SJCRH30 (cell line): ENCODE measurements around the gene TRMT11. TPM values are rescaled to one million over a fixed set of nuclear protein-coding genes. Genes with fewer than 3 reads are reported as not detected.
"Not testable (repeated sequence)": the region's sequence is repeated elsewhere in the genome, so short reads cannot be mapped to it uniquely, and the experiment has no call there.

Source experiments
- DNase-seq, 2 experiments: peaks; one replicate each; pipeline ENCODE4 v3.0.0-alpha.2; 2015 to 2020
- H3K27ac ChIP-seq: fragments of 250-450 bp; sonication (Bioruptor Pico); 2 replicates; pipeline ENCODE4 v1.5.1; 2020; ENCODE audit warnings: mild to moderate bottlenecking, moderate library complexity
- H3K27me3 ChIP-seq: fragments of 250-450 bp; sonication (Bioruptor Pico); 2 replicates; pipeline ENCODE4 v1.5.1; 2020; ENCODE audit warnings: mild to moderate bottlenecking, moderate library complexity
- H3K36me3 ChIP-seq: fragments of 250-450 bp; sonication (Bioruptor Pico); 2 replicates; pipeline ENCODE4 v1.5.1; 2020; ENCODE audit warnings: mild to moderate bottlenecking, moderate library complexity
- H3K4me1 ChIP-seq: fragments of 250-450 bp; sonication (Bioruptor Pico); 2 replicates; pipeline ENCODE4 v1.5.1; 2020; ENCODE audit warnings: mild to moderate bottlenecking, moderate library complexity
- H3K4me3 ChIP-seq: fragments of 250-450 bp; sonication (Bioruptor Pico); 2 replicates; pipeline ENCODE4 v1.5.1; 2020; ENCODE audit warnings: mild to moderate bottlenecking, moderate library complexity
- H3K9me3 ChIP-seq: fragments of 250-450 bp; sonication (Bioruptor Pico); replicated peaks from 2 replicates; pipeline ENCODE4 v1.5.1; 2020; ENCODE audit warnings: mild to moderate bottlenecking, moderate library complexity
- total RNA-seq: library from RNA; depleted of rRNA; stranded (reverse); fragments of >200 nt; shearing (Covaris generic); gene quantifications from 2 replicates; pipeline ENCODE4 v1.2.3, GENCODE V29; 2014

Gene TRMT11
- total RNA-seq, 1 experiment from 2014 or later, result 30.2 TPM

DNA sequence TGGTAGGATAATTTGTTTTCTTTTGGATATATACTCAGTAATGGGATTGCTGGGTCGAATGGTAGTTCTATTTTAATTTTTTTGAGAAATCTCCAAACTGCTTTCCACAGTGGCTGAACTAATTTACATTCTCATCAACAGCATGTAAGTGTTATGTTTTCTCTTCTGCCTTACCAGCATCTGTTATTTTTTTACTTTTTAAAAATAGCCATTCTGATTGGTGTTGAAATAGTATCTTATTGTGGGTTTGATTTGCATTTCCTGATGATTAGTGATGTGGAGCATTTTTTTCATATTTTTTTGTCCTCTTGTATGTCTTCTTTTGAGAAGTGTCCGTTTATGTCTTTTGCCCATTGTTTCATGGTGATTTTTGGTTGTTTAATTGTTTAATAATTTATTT is 17.8 kb upstream of the TRMT11 start:
- DNase-seq, result no peak
- H3K4me3 ChIP-seq, result no peak overlapping the region
- no peak overlapping the region for H3K27ac ChIP-seq
- H3K9me3 ChIP-seq, result no peaks in the 10 kb centered on the region
- no peaks in the 10 kb centered on the region for H3K36me3 ChIP-seq
- no peaks in the 10 kb centered on the region for H3K4me1 ChIP-seq
- no peaks in the 10 kb centered on the region for H3K27me3 ChIP-seq

DNA sequence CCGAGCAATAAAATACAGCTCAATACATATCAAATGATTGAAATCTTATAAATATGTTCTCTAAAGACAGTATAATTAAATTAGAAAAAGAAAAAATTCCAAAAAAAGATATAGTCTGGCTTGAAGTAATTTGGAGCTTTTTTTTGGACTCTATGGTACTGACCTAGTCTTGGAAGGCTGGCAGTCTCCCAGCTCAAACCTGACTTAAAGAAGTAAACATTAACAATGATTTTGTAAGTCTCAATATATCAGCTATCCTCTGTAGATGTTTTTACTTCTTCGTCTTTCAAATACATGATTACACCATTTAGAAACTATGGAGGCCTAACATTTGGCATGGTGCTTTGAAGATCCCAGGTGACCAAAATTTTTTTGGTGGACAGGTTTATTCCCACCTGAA is 15.6 kb upstream of the TRMT11 start:
- Histone ChIP-seq H3K4me3 (no peak overlapping the region), H3K9me3 (no peaks in the 10 kb centered on the region), H3K4me1 (no peaks in the 10 kb centered on the region), H3K27me3 (no peaks in the 10 kb centered on the region), H3K27ac (no peak overlapping the region), H3K36me3 (no peaks in the 10 kb centered on the region)
- no peak for DNase-seq

GRCh38 chr6:125972478-125972877 is 13.9 kb upstream of the TRMT11 start:
- DNase-seq, H3K4me3 ChIP-seq, H3K9me3 ChIP-seq, H3K27ac ChIP-seq, H3K36me3 ChIP-seq, H3K27me3 ChIP-seq, H3K4me1 ChIP-seq: not testable (repeated sequence)

- H3K36me3 ChIP-seq, result no peaks in the 10 kb centered on the region
- H3K9me3 ChIP-seq, result no peaks in the 10 kb centered on the region
- no peak overlapping the region for H3K4me3 ChIP-seq
- no peak overlapping the region for H3K27ac ChIP-seq
- no peaks in the 10 kb centered on the region for H3K4me1 ChIP-seq
- peak in 1 of 2 experiments; percentile 67 for DNase-seq
- H3K27me3 ChIP-seq, result no peaks in the 10 kb centered on the region
These were observed 12.0 kb upstream of the TRMT11 start for GRCh38 chr6:125974214-125974866.

GRCh38 chr6:125979101-125979500 is 7.2 kb upstream of the TRMT11 start:
- H3K27me3 ChIP-seq, result no peaks in the 10 kb centered on the region
- H3K9me3 ChIP-seq, result no peaks in the 10 kb centered on the region
- H3K4me3 ChIP-seq, result no peak overlapping the region
- H3K36me3 ChIP-seq, result no peaks in the 10 kb centered on the region
- H3K4me1 ChIP-seq, result peaks cover 13% of the 10 kb centered on the region
- no peak for DNase-seq
- H3K27ac ChIP-seq, result no peak overlapping the region

GRCh38 chr6:125981571-125982185 is 4.7 kb upstream of the TRMT11 start:
- peaks cover 14% of the 10 kb centered on the region for H3K4me1 ChIP-seq
- no peak for DNase-seq
- no peak overlapping the region for H3K27ac ChIP-seq
- no peaks in the 10 kb centered on the region for H3K9me3 ChIP-seq
- no peaks in the 10 kb centered on the region for H3K36me3 ChIP-seq
- no peaks in the 10 kb centered on the region for H3K27me3 ChIP-seq
- no peak overlapping the region for H3K4me3 ChIP-seq

DNA sequence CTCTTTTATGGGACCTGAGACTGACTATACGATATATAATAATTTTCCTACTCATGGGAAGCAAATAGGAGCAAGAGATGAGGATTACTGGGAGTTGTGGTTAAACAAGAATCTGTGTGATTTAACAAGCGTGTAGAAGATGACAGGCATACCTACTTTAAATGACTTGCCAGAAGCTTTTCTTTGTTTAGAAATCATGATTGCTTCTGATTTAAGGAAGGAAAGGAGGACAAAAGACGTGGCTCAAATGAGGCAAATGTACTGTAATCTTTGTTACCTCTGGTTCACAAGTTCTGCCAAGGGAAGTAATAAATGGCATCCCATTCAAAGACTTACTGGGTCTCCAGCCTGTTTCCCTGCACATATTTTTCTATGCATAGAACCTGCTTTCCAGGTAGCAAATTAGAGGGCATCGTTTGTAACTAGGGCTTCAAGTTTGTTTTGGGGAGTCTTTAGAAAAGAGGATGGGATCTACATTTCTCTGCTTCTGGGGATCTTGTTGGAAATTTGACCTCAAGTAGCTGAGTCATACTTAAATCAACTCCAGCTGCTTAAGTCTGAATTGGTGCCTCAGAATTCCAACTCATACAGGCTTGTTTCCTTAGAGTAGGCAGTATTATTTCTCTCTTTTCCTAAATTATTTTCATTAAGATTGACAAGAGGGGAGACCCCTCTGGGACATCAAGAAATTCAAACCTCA is 2.9 kb upstream of the TRMT11 start:
- no peaks in the 10 kb centered on the region for H3K27me3 ChIP-seq
- H3K4me1 ChIP-seq, result peaks cover 14% of the 10 kb centered on the region
- H3K36me3 ChIP-seq, result no peaks in the 10 kb centered on the region
- H3K27ac ChIP-seq, result peak overlapping the region; percentile 51
- DNase-seq, result peak in 1 of 2 experiments; percentile 26
- no peak overlapping the region for H3K4me3 ChIP-seq
- no peaks in the 10 kb centered on the region for H3K9me3 ChIP-seq

GRCh38 chr6:125984311-125984710 is 2.0 kb upstream of the TRMT11 start:
- no peak overlapping the region for H3K4me3 ChIP-seq
- peaks cover 14% of the 10 kb centered on the region for H3K4me1 ChIP-seq
- DNase-seq, result peak in 1 of 2 experiments; percentile 27
- H3K27ac ChIP-seq, result peak overlapping the region; percentile 51; the same call in 1 of the 2 replicates
- no peaks in the 10 kb centered on the region for H3K9me3 ChIP-seq
- H3K36me3 ChIP-seq, result no peaks in the 10 kb centered on the region
- H3K27me3 ChIP-seq, result no peaks in the 10 kb centered on the region

GRCh38 chr6:125985522-125985921 is 818 bp upstream of the TRMT11 start:
- no peak for DNase-seq
- Histone ChIP-seq H3K27ac (no peak overlapping the region), H3K4me1 (peaks cover 14% of the 10 kb centered on the region), H3K9me3 (no peaks in the 10 kb centered on the region), H3K27me3 (no peaks in the 10 kb centered on the region), H3K4me3 (peak overlapping the region; percentile 82), H3K36me3 (no peaks in the 10 kb centered on the region)

DNA sequence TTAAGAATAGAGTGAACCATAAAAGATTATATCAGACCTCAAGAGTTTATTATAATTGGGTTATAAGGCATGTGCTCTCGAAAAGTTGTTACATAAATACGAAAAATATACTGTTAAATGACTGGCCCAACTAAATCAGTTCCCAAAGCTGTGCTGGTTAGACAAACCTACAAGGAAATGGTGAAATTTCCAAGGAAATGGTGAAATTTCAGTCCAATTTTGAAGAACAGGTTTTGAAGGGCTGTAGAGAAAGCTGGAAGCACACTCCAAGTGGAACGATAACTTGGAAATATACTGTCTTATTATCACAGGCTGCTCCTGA is 400 bp upstream of the TRMT11 start:
- peaks cover 14% of the 10 kb centered on the region for H3K4me1 ChIP-seq
- no peaks in the 10 kb centered on the region for H3K36me3 ChIP-seq
- H3K27ac ChIP-seq, result peak overlapping the region; percentile 51
- H3K4me3 ChIP-seq, result peak overlapping the region; percentile 82
- DNase-seq, result no peak
- H3K9me3 ChIP-seq, result no peaks in the 10 kb centered on the region
- no peaks in the 10 kb centered on the region for H3K27me3 ChIP-seq

- DNase-seq, result no peak
- Histone ChIP-seq H3K4me1 (peaks cover 14% of the 10 kb centered on the region), H3K4me3 (peak overlapping the region; percentile 82), H3K9me3 (no peaks in the 10 kb centered on the region), H3K36me3 (no peaks in the 10 kb centered on the region), H3K27ac (peak overlapping the region; percentile 51), H3K27me3 (no peaks in the 10 kb centered on the region)
These were observed 782 bp downstream of the TRMT11 start for GRCh38 chr6:125987026-125987617.

- DNase-seq, result no peak
- Histone ChIP-seq H3K9me3 (no peaks in the 10 kb centered on the region), H3K36me3 (no peaks in the 10 kb centered on the region), H3K27me3 (no peaks in the 10 kb centered on the region), H3K4me3 (no peak overlapping the region), H3K4me1 (peaks cover 9% of the 10 kb centered on the region), H3K27ac (no peak overlapping the region)
These were observed 1.9 kb downstream of the TRMT11 start for GRCh38 chr6:125988280-125988679.

DNA sequence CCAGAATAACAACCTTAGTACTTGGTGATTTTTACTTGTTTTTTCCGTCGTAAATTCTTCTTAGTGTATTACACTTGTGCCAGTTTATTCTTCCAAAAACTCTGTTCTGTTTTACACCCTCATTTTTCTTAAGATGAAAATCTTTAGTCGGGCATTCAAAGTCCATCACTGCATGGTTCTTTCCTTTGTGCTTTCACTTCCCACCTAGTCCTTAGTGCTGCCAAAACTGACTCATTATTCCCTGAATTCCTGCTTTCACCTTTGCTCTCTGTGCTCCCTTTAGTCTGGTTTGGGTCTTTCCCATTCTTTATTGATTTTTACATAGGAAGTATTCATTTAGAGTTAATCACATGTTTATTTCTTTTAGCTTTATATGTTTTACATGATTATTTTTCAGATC is 3.3 kb downstream of the TRMT11 start:
- Histone ChIP-seq H3K4me3 (no peak overlapping the region), H3K27ac (no peak overlapping the region), H3K27me3 (no peaks in the 10 kb centered on the region), H3K9me3 (no peaks in the 10 kb centered on the region), H3K4me1 (no peaks in the 10 kb centered on the region), H3K36me3 (no peaks in the 10 kb centered on the region)
- no peak for DNase-seq

- no peak overlapping the region for H3K4me3 ChIP-seq
- H3K27ac ChIP-seq, result no peak overlapping the region
- 0 out of 2 replicates have a peak, but pooled peaks cover 6% of the 10 kb centered on the region for H3K36me3 ChIP-seq
- no peak for DNase-seq
- H3K9me3 ChIP-seq, result no peaks in the 10 kb centered on the region
- H3K27me3 ChIP-seq, result no peaks in the 10 kb centered on the region
- no peaks in the 10 kb centered on the region for H3K4me1 ChIP-seq
These were observed 5.3 kb downstream of the TRMT11 start for GRCh38 chr6:125991653-125992052.
